ENCODE data around the gene DHX57.

DNA sequence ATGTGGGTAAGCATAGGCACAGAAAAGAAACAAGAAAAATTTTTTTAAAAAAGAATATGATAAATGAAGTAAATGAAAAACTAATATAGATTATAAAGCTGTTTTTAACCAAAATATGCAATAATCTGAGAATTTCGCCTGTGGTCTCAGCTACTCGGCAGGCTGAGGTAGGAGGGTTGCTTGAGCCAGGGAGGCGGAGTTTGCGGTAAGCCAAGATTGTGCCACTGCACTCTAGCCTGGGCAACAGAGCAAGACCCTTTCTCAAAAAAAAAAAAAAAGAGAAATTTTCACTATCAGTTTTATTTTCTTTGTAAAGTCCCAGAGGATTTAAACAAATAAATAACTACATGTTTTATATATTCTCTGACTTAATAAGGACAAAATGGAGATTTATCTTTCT is 47.3 kb downstream of the DHX57 start:
- TF ChIP-seq, protein P1, sequence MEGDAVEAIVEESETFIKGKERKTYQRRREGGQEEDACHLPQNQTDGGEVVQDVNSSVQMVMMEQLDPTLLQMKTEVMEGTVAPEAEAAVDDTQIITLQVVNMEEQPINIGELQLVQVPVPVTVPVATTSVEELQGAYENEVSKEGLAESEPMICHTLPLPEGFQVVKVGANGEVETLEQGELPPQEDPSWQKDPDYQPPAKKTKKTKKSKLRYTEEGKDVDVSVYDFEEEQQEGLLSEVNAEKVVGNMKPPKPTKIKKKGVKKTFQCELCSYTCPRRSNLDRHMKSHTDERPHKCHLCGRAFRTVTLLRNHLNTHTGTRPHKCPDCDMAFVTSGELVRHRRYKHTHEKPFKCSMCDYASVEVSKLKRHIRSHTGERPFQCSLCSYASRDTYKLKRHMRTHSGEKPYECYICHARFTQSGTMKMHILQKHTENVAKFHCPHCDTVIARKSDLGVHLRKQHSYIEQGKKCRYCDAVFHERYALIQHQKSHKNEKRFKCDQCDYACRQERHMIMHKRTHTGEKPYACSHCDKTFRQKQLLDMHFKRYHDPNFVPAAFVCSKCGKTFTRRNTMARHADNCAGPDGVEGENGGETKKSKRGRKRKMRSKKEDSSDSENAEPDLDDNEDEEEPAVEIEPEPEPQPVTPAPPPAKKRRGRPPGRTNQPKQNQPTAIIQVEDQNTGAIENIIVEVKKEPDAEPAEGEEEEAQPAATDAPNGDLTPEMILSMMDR (IDR thresholded peaks at IDR 0.05; ENCODE audit: insufficient read depth, low read depth, low read length), result no peak
- no peak for TF ChIP-seq EZH2 (IDR thresholded peaks at IDR 0.05; ENCODE audit: insufficient read depth, low read length)

Measured in astrocyte (in vitro differentiated cells and primary cell).